Sigmoid colon (tissue), 4 donors: ENCODE data around the gene KIFC1.

Source experiments
- CTCF ChIP-seq, 4 experiments: fragments of 450-650 bp in 3 of 4; fragments of 200-600 bp in 1 of 4; IDR thresholded peaks; one replicate each; pipeline ENCODE4 v1.5.1; 2016 to 2019; ENCODE audit warnings: antibody characterized with exemption in 4 of 4, mild to moderate bottlenecking in 3 of 4, moderate library complexity in 2 of 4
- POLR2AphosphoS5 ChIP-seq, 4 donors: sonication (generic); formaldehyde crosslinking; IDR thresholded peaks; one replicate each; pipeline ENCODE4 v1.6.1; 2017; ENCODE audit warnings: antibody characterized with exemption in 4 of 4

DNA sequence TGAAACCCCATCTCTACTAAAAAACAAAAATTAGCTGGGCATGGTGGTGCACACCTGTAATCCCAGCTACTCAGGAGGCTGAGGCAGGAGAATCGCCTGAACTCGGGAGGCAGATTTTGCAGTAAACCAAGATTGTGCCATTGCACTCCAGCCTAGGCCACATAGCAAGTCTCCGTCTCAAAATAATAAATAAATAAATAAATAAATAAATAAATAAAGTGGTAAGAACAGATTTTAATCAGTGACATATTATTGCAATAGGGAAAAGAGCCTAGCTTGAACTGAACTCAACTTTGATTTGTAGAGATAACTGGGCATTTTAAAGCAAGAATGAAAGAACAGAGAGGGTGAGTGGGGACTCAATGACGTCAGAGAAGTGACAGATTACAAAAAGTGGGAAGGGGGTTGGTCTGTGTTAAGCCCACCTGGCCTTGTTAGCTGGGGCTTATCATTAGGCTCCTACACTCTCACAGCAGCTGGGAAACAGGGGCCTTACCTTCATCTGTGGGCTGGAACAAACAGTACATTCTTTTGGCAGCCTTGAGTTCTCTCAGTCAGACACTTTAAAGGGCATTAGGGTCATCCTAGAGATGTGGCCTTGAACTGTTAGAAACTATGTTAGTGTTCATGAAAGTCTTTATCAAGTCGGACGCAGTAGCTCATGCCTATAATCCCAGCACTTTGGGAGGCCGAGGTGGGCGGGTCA, 24.5 kb upstream of the KIFC1 start:
- TF ChIP-seq CTCF (IDR thresholded peaks at IDR 0.05) (no peak), POLR2AphosphoS5 (IDR thresholded peaks at IDR 0.05) (no peak)
